Neural crest cell (in vitro differentiated cells): Measurements from ENCODE around the gene MARCHF9. TPM values are rescaled to one million over a fixed set of nuclear protein-coding genes. Genes with fewer than 3 reads are reported as not detected.
A peak's percentile ranks its signal among the peaks of the same experiment; 100 is the strongest.

Experiments
- DNase-seq: peaks from one replicate; pipeline ENCODE4 v3.0.0; 2021; ENCODE audit warnings: low read depth, mixed read lengths, low spot score
- H3K27ac Mint-ChIP-seq: one replicate; pipeline ENCODE4 v1.8.0; 2021; ENCODE audit warnings: mild to moderate bottlenecking, mixed read lengths; ENCODE audit not compliant: unreplicated experiment
- H3K27me3 Mint-ChIP-seq: 2 replicates; pipeline ENCODE4 v1.8.0; 2021; ENCODE audit warnings: low read depth, mild to moderate bottlenecking, mixed read lengths
- H3K36me3 Mint-ChIP-seq: 2 replicates; pipeline ENCODE4 v1.8.0; 2021; ENCODE audit warnings: low read depth, mild to moderate bottlenecking, mixed read lengths
- H3K4me1 Mint-ChIP-seq: 2 replicates; pipeline ENCODE4 v1.8.0; 2021; ENCODE audit warnings: mixed read lengths
- H3K4me3 Mint-ChIP-seq: one replicate; pipeline ENCODE4 v1.8.0; 2021; ENCODE audit warnings: mild to moderate bottlenecking, mixed read lengths
- H3K9me3 Mint-ChIP-seq: 2 replicates; pipeline ENCODE4 v1.8.0; 2021; ENCODE audit warnings: mixed read lengths
- total RNA-seq: library from RNA; stranded (reverse); gene quantifications from 2 replicates; pipeline ENCODE4 v1.2.1, GENCODE V29; 2021
- TF ChIP-seq, protein P1 (sequence below): fragments of 200-600 bp; sonication (generic); conservative IDR thresholded peaks from 2 replicates; pipeline ENCODE4 v1.5.0; 2021; ENCODE audit warnings: antibody characterized with exemption, mild to moderate bottlenecking

The MARCHF9 gene
- total RNA-seq, 1 donor from 2014 or later = 18.8 TPM

DNA sequence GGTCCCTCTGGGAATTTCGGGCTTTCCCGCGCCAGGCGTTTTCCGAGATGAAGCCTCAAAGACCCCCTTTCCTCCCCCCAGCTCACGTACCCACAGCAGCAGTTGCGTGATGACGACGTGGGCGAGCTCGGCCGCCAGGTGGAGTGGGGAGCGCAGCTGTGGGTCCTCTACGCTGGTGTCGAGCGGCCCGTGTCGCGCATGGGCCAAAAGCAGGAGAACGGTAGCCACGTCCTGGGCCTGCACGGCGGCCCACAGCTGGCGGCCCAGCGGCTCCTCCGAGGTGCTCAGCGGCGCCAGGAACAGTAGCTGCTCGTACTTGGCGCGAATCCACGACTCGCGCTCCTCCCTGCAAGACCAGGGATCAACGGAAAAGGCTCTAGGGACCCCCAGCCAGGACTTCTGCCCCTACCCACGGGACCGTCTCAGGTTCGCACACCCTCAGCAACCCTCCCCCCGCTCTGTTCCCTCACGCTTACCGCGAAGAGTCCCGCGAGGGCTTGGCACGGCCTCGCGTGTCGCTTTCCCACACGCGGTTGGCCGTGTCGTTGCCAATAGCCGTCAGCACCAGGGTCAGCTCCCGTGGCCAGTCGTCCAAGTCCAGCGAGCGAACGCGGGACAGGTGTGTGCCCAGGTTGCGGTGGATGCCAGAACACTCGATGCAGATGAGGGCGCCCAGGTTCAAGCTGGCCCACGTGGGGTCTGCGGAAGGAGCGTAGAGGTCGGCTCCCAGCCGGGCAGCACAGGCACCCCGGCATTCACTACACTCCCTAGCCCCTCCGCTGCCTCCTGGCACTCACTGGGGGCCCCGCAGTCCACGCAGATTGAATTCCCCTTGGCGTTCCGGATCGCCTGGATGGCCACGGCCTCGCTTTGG lies 27.8 kb upstream of the MARCHF9 start:
- H3K27me3 Mint-ChIP-seq = peaks cover 92% of the 10 kb centered on the region
- TF ChIP-seq, protein P1, sequence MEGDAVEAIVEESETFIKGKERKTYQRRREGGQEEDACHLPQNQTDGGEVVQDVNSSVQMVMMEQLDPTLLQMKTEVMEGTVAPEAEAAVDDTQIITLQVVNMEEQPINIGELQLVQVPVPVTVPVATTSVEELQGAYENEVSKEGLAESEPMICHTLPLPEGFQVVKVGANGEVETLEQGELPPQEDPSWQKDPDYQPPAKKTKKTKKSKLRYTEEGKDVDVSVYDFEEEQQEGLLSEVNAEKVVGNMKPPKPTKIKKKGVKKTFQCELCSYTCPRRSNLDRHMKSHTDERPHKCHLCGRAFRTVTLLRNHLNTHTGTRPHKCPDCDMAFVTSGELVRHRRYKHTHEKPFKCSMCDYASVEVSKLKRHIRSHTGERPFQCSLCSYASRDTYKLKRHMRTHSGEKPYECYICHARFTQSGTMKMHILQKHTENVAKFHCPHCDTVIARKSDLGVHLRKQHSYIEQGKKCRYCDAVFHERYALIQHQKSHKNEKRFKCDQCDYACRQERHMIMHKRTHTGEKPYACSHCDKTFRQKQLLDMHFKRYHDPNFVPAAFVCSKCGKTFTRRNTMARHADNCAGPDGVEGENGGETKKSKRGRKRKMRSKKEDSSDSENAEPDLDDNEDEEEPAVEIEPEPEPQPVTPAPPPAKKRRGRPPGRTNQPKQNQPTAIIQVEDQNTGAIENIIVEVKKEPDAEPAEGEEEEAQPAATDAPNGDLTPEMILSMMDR = peak; percentile 36
- peaks cover 2% of the 10 kb centered on the region for H3K36me3 Mint-ChIP-seq
- no peaks in the 10 kb centered on the region for H3K9me3 Mint-ChIP-seq
- peaks cover 8% of the 10 kb centered on the region for H3K4me1 Mint-ChIP-seq
- no peak overlapping the region for H3K27ac Mint-ChIP-seq
- H3K4me3 Mint-ChIP-seq = peak overlapping the region; percentile 69
- no peak for DNase-seq

DNA sequence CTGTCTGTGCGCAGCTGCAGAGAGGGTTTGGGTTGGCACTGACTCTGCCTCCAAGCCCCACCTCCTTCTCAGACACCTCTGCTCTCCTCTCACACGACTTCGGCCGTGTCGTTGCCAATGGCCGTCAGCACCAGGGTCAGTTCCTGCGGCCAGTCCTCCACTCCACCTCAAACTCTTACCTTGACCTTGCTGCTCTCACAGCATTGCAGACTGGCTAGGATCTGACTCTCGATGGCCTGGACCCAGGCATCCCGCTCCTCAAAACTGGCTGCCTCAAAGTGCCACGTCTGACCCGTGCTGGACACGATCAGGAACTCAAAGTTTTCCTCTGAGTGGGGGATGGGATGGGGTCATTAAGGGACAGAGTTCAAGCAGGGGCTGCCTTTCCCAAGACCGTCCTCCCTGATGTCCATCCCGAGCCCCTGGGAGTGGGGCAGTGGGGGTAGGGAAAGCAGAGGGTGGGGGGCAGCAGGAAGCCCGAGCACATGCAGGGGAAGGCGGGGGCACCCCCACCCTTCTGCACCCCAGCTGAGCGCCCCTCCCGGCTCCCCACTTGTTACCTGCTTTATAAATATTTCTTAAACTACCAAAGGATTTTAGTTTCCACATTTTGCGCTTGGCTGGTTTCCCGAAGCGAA lies 27.0 kb upstream of the MARCHF9 start:
- Mint-ChIP-seq H3K27me3 (peaks cover 97% of the 10 kb centered on the region), H3K36me3 (peaks cover 2% of the 10 kb centered on the region)

DNA sequence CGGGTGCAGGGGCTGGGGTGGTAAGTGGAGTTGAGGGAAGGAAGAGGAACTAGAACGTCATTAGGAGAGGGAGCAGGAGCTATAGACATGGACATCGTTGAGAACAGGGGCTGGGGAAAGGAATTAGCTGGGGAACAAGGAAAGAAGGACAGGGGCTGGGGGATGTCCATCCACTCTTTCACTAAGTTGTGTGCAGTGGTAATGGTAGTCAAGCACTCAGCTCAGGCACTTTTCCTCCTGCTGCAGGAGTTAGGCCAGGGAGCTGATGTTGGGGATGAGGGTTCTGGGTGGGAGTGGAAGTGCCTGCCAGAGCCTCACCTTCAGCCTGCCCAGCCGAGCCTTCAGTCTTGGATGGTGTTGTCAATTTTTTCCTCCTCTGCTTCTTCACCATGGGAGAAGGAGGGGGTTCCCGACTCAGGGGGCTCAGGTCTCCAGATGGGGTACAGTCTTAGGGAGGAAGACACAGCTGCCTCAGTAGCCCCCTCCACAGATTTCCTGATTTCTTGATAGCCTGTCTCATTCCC lies 25.5 kb upstream of the MARCHF9 start:
- no peak overlapping the region for H3K27ac Mint-ChIP-seq
- no peak for DNase-seq
- H3K27me3 Mint-ChIP-seq = peaks cover 97% of the 10 kb centered on the region
- TF ChIP-seq, protein P1 = no peak
- peak overlapping the region; percentile 77 for H3K4me3 Mint-ChIP-seq
- H3K36me3 Mint-ChIP-seq = peaks cover 2% of the 10 kb centered on the region
- H3K9me3 Mint-ChIP-seq = no peaks in the 10 kb centered on the region
- peaks cover 8% of the 10 kb centered on the region for H3K4me1 Mint-ChIP-seq

More for the DNA sequence above, 27.0 kb upstream of the MARCHF9 start:
- no peak for DNase-seq
- Mint-ChIP-seq H3K27ac (no peak overlapping the region), H3K9me3 (no peaks in the 10 kb centered on the region), H3K4me1 (peaks cover 8% of the 10 kb centered on the region), H3K4me3 (peak overlapping the region; percentile 69)
- TF ChIP-seq, protein P1 = no peak

DNA sequence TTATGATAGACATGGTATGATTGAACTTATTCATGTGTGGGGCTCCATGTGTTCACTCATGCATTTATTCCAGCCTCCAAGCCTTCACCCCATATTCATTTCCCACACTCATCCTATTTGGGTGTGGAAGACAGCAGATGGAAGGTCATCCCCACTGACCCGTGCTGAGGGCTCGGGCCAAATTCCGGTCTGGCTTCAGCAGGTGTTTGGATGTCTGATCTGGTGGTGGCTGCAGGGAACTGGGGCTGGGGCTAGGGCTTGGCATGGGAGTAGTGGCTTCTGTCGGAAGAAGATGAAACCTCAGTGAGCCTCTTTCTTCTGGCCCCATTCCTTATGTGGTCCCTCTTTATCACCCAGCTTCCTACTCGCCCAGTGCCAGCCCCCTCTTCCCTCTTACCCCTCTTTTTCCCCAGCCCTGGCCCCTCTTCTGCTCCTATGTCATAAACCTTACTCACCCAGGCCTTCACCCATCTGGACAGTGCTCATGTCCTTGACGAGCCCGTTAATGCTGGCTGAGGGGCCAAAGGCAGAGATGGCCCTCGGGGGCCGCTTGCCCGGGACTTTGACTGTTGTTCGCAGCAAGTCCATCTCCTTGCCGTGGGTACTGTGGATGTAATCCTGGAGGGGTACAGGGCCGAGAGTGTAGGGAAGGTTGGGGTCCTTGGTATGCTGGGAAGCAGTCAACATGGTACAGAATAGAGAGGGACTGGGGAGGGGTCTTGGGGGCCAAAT lies 24.4 kb upstream of the MARCHF9 start:
- DNase-seq = no peak
- Mint-ChIP-seq H3K27ac (no peak overlapping the region), H3K27me3 (peaks cover 98% of the 10 kb centered on the region), H3K4me3 (peak overlapping the region; percentile 25), H3K36me3 (peaks cover 2% of the 10 kb centered on the region), H3K9me3 (no peaks in the 10 kb centered on the region), H3K4me1 (peaks cover 9% of the 10 kb centered on the region)
- TF ChIP-seq, protein P1 = no peak

DNA sequence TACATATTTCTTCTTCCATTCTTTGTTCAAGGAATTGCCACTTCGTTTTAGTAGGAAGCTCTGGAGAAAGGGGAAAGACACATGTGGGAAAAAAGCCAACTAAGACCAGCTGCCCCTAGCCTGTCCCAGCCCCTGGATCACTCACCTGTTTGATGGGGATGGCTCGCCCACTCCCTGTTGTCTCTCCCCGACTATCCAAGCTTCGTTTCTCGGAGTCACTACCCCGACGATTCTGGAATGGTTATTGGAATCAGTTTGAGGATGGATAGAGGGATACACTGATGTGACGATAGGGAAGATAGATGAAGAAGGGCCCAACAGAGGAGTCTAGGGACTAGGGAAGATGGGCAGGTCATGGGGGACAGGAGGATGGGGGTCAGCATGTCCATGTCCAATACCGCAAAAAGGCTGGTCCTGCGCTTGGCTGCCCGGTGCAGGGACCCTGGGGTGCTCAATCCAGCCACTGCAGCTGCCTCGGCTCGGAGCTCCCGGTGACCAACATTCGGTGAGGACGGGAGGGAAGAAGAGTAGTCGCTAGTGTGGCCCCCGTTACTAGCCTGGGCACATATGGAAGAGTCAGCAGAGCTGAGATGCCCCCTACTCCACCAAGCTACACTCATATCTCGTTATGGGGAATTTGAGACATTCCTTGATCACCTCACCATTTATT lies 23.4 kb upstream of the MARCHF9 start:
- no peaks in the 10 kb centered on the region for H3K9me3 Mint-ChIP-seq
- TF ChIP-seq, protein P1 = no peak
- H3K27me3 Mint-ChIP-seq = peaks cover 100% of the 10 kb centered on the region
- peaks cover 2% of the 10 kb centered on the region for H3K36me3 Mint-ChIP-seq
- H3K4me1 Mint-ChIP-seq = peaks cover 12% of the 10 kb centered on the region
- no peak overlapping the region for H3K27ac Mint-ChIP-seq
- no peak for DNase-seq
- no peak overlapping the region for H3K4me3 Mint-ChIP-seq
